Skeletal muscle satellite cell (primary cell): ENCODE measurements around the gene NPAS4.
"Not testable (repeated sequence)": the region's sequence is repeated elsewhere in the genome, so short reads cannot be mapped to it uniquely, and the experiment has no call there.

Source experiments
- H3K27me3 ChIP-seq: 2 replicates; pipeline ENCODE4 v1.7.0; 2013; ENCODE audit warnings: low read length; ENCODE audit not compliant: control insufficient read depth, insufficient read depth
- H3K36me3 ChIP-seq: 2 replicates; pipeline ENCODE4 v1.7.0; 2013; ENCODE audit warnings: mild to moderate bottlenecking, control low read depth, low read length; ENCODE audit not compliant: insufficient read depth
- H3K4me1 ChIP-seq: 2 replicates; pipeline ENCODE4 v1.7.0; 2013; ENCODE audit warnings: low read length; ENCODE audit not compliant: control insufficient read depth, insufficient read depth
- H3K4me2 ChIP-seq: 2 replicates; pipeline ENCODE4 v1.7.0; 2013; ENCODE audit warnings: mild to moderate bottlenecking, low read length
- H3K4me3 ChIP-seq: 2 replicates; pipeline ENCODE4 v1.7.0; 2013; ENCODE audit warnings: low read length
- H3K9ac ChIP-seq: 2 replicates; pipeline ENCODE4 v1.7.0; 2013; ENCODE audit warnings: mild to moderate bottlenecking, low read depth, low read length, moderate library complexity
- H3K9me3 ChIP-seq: replicated peaks from 2 replicates; pipeline ENCODE4 v1.7.0; 2013; ENCODE audit warnings: mild to moderate bottlenecking, control low read depth, low read length

Gene NPAS4

GRCh38 chr11:66418986-66419308, 1.9 kb upstream of the NPAS4 start:
- H3K27me3 ChIP-seq: peaks cover 41% of the 10 kb centered on the region
- peaks cover 11% of the 10 kb centered on the region for H3K4me1 ChIP-seq
- no peaks in the 10 kb centered on the region for H3K9me3 ChIP-seq
- H3K9ac ChIP-seq: no peak overlapping the region
- H3K36me3 ChIP-seq: no peaks in the 10 kb centered on the region
- H3K4me3 ChIP-seq: no peak overlapping the region
- no peak overlapping the region for H3K4me2 ChIP-seq

- H3K9me3 ChIP-seq: no peaks in the 10 kb centered on the region
- no peak overlapping the region for H3K4me2 ChIP-seq
- H3K27me3 ChIP-seq: peaks cover 33% of the 10 kb centered on the region
- no peak overlapping the region for H3K4me3 ChIP-seq
- no peaks in the 10 kb centered on the region for H3K36me3 ChIP-seq
- no peak overlapping the region for H3K9ac ChIP-seq
- H3K4me1 ChIP-seq: peaks cover 11% of the 10 kb centered on the region
These were observed 1.0 kb upstream of the NPAS4 start for GRCh38 chr11:66419825-66420224.

GRCh38 chr11:66421492-66422205, 814 bp downstream of the NPAS4 start:
- Histone ChIP-seq H3K27me3 (peaks cover 15% of the 10 kb centered on the region), H3K4me1 (peaks cover 11% of the 10 kb centered on the region)

GRCh38 chr11:66426314-66426713, 5.5 kb downstream of the NPAS4 start:
- H3K4me3 ChIP-seq: no peak overlapping the region
- no peaks in the 10 kb centered on the region for H3K4me1 ChIP-seq
- H3K36me3 ChIP-seq: no peaks in the 10 kb centered on the region
- no peak overlapping the region for H3K4me2 ChIP-seq
- H3K9me3 ChIP-seq: no peaks in the 10 kb centered on the region
- H3K27me3 ChIP-seq: no peaks in the 10 kb centered on the region
- H3K9ac ChIP-seq: no peak overlapping the region

More at GRCh38 chr11:66421492-66422205, 814 bp downstream of the NPAS4 start:
- no peak overlapping the region for H3K4me2 ChIP-seq
- no peaks in the 10 kb centered on the region for H3K9me3 ChIP-seq
- H3K36me3 ChIP-seq: no peaks in the 10 kb centered on the region
- H3K9ac ChIP-seq: no peak overlapping the region
- H3K4me3 ChIP-seq: no peak overlapping the region

- no peaks in the 10 kb centered on the region for H3K27me3 ChIP-seq
- H3K9ac ChIP-seq: no peak overlapping the region
- no peaks in the 10 kb centered on the region for H3K4me1 ChIP-seq
- H3K4me2 ChIP-seq: no peak overlapping the region
- H3K36me3 ChIP-seq: no peaks in the 10 kb centered on the region
- no peak overlapping the region for H3K4me3 ChIP-seq
- H3K9me3 ChIP-seq: no peaks in the 10 kb centered on the region
These were observed 8.1 kb downstream of the NPAS4 start for GRCh38 chr11:66428933-66429332.

DNA sequence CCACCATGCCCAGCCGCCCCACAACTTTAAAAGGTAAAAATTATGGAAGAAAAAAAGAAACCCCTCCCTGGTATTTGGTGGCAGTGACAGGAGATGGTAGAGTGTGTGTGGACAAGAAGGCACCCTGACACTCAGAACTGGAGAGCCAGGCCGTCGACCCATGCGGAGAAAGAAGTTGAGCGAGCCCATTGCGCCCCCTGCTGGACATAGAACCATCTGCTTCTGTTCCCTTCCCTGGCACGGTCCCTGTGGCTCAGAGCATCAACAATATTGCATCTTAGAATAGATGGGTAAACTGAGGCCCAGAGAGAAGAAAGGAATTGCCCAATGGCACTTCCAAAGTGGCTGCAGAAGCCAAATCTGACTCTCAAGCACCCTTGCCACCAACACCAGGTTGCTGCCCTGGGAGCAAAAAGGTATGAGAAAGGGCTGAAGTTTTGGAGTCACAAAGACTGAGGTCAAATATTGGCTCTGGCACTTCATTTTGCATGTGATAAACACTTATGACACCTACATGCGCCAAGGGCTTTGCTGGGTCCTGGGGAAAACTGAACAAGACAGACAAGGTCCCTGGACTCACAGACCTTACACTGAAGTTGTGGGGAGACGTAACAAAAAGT, 9.3 kb downstream of the NPAS4 start:
- Histone ChIP-seq H3K36me3 (no peaks in the 10 kb centered on the region), H3K27me3 (no peaks in the 10 kb centered on the region), H3K4me3 (no peak overlapping the region), H3K9me3 (no peaks in the 10 kb centered on the region), H3K9ac (no peak overlapping the region), H3K4me2 (no peak overlapping the region), H3K4me1 (no peaks in the 10 kb centered on the region)

GRCh38 chr11:66431287-66431686, 10.5 kb downstream of the NPAS4 start:
- not testable (repeated sequence) for H3K4me2 ChIP-seq, H3K4me1 ChIP-seq, H3K9me3 ChIP-seq, H3K9ac ChIP-seq, H3K4me3 ChIP-seq, H3K27me3 ChIP-seq, H3K36me3 ChIP-seq

DNA sequence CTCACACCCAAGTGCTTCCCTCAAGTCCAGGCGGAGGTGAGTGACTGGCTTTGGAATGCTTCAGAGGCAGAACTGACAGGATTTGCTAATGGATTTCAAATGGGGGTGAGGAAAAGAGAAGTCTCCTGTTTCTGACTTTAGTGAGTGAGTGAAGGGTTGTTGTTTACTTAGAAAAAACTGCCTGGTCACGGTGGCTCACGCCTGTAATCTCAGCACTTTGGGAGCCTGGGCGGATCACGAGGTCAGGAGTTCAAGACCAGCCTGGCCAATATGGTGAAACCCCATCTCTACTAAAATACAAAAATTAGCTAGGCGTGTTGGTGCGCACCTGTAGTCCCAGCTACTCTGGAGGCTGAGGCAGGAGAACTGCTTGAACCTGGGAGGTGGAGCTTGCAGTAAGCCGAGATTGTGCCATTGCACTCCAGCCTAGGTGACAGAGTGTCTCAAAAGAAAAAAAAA, 11.1 kb downstream of the NPAS4 start:
- not testable (repeated sequence) for H3K4me1 ChIP-seq, H3K4me2 ChIP-seq, H3K9ac ChIP-seq, H3K27me3 ChIP-seq, H3K36me3 ChIP-seq, H3K9me3 ChIP-seq, H3K4me3 ChIP-seq

DNA sequence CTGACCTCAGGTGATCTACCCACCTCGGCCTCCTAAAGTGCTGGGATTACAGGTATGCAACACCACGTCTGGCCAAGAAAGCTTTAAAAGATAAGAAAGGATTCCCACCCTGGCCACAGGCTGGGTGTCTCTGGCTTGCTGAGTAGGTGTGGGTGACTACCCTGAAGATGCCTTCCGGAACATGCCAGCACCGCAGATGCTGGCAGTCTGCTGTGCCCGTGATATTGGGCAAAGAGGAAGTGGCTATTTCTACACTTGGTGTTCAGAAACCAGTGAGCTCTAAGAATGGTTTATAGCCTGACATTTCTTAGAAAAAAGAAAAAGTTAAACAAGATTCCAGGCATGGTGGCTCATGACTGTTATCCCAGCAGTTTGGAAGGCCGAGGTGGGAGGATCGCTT, 11.8 kb downstream of the NPAS4 start:
- H3K36me3 ChIP-seq: peaks cover 6% of the 10 kb centered on the region
- no peaks in the 10 kb centered on the region for H3K9me3 ChIP-seq
- no peaks in the 10 kb centered on the region for H3K4me1 ChIP-seq
- H3K4me3 ChIP-seq: no peak overlapping the region
- H3K4me2 ChIP-seq: no peak overlapping the region
- H3K27me3 ChIP-seq: no peaks in the 10 kb centered on the region
- H3K9ac ChIP-seq: no peak overlapping the region

DNA sequence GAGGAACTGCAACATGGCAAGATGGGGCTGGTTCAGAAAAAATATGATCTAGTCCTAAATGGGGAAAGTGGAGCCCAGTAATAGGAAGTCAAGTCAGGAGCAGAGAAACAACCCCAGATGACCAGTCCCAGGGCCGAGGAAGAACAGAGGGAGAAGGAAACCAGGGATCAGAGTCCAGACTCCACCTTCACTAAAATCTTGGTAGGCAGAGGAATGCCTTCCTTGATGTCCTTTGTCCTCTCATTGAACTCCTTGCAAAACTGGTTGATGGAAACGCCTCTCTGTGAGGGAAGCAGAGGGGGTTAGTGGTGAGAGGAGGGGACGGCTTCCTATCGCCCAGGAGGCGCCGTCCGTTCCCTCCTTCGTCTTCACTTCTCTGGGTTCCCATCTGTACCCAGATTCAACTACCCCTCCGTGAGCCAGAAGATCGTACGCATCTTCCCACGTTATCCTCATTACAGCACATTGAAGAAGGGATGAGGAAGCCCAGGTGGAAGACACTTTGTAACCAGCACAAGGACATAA, 17.2 kb downstream of the NPAS4 start:
- peaks cover 6% of the 10 kb centered on the region for H3K36me3 ChIP-seq
- H3K4me2 ChIP-seq: peak overlapping the region; percentile 84
- H3K4me3 ChIP-seq: peak overlapping the region; percentile 83
- H3K9me3 ChIP-seq: peaks cover 3% of the 10 kb centered on the region
- H3K27me3 ChIP-seq: peaks cover 2% of the 10 kb centered on the region
- peak overlapping the region; percentile 89 for H3K9ac ChIP-seq
- peaks cover 9% of the 10 kb centered on the region for H3K4me1 ChIP-seq

DNA sequence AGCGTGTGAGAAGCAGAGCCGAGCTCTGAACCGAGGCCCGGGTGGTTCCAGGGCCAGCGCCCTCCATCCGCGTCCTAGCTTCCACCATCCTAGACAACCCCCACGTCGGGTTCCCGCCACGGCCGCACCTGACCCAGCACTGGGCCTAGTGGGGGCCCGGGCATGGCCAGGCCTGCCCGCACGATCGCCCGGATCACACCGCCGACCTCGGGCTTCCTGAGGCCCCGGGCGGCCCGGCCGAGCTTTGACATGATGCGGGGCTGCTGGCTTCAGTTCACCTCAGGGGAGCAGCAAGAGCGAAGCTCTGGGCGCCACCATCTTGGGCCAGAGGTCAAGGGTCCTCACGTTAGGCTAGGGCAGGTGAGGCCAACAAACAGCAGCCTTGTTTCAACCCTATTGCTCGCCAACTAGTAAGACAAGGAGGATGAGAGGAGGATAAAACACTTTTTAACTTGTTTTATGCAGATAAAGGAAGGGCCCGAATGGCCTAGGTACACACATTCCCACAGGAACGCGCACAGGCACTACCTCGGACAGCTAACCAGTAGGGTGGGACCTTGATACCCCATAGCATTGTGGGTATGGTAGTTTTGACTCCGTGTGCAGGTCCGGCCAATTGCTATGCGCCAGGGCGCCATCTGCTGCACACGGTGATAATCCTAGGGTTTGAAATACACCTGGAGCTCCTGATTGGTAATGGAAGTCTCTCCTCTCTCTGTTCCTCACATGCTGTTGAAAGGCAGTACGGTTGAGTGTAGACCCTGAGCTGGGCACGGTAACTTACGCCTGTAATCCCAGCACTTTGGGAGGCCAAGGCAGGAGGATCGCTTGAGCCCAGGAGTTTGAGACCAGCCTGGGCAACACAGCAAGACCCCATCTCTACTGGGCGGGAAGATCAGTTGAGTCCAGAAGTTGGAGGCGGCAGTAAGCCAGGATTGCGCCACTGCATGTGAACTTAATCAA, 17.9 kb downstream of the NPAS4 start, which contains the start of gene MRPL11:
TSS of gene MRPL11 (minus strand) at position 345 of the 963 bp plus-strand sequence. CDS start at position 251, 94 bp downstream.
- Histone ChIP-seq H3K4me3 (peak within 1 kb of the TSS; percentile 83), H3K9ac (peak within 1 kb of the TSS; percentile 89), H3K27me3 (peaks cover 2% of the 10 kb centered on the region), H3K4me1 (peaks cover 14% of the 10 kb centered on the region), H3K4me2 (peak within 1 kb of the TSS; percentile 84), H3K36me3 (peaks cover 6% of the 10 kb centered on the region), H3K9me3 (peaks cover 8% of the 10 kb centered on the region)
